Mucosa of rectum (tissue), 2 donors: ENCODE results near the gene SLIT2.

ENCODE experiments used
- H3K27ac ChIP-seq, 2 donors: one replicate each; pipeline ENCODE4 v1.7.0; 2013; ENCODE audit warnings: inconsistent platforms in 2 of 2, low read depth in 2 of 2, low read length in 2 of 2
- H3K27me3 ChIP-seq, 2 donors: one replicate each; pipeline ENCODE4 v1.7.0; 2013; ENCODE audit warnings: low read length in 2 of 2; ENCODE audit not compliant: control insufficient read depth in 2 of 2, insufficient read depth in 2 of 2
- H3K36me3 ChIP-seq, 2 donors: one replicate each; pipeline ENCODE4 v1.7.0; 2013; ENCODE audit warnings: low read length in 2 of 2; ENCODE audit not compliant: control insufficient read depth in 2 of 2, insufficient read depth in 2 of 2
- H3K4me1 ChIP-seq, 2 donors: one replicate each; pipeline ENCODE4 v1.7.0; 2013; ENCODE audit warnings: low read length in 2 of 2, mild to moderate bottlenecking in 1 of 2; ENCODE audit not compliant: control insufficient read depth in 2 of 2, insufficient read depth in 2 of 2
- H3K4me3 ChIP-seq, 2 donors: one replicate each; pipeline ENCODE4 v1.7.0; 2013; ENCODE audit warnings: low read length in 2 of 2
- H3K9ac ChIP-seq, 2 donors: one replicate each; pipeline ENCODE4 v1.7.0; 2013; ENCODE audit warnings: low read length in 2 of 2, low read depth in 1 of 2, mild to moderate bottlenecking in 1 of 2
- H3K9me3 ChIP-seq, 2 donors: one replicate each; pipeline ENCODE4 v1.7.0; 2013; ENCODE audit warnings: low read length in 2 of 2; ENCODE audit not compliant: control insufficient read depth in 2 of 2
- donor health status: healthy.
- donor health status: Normal muscosa, but diverticular disease.

The SLIT2 gene

GRCh38 chr4:20252656-20253282 is 1.1 kb downstream of the SLIT2 start:
- Histone ChIP-seq H3K27me3 (peaks cover 23 to 24% of the 10 kb centered on the region in 2 donors), H3K4me1 (peaks cover 6 to 9% of the 10 kb centered on the region in 2 donors), H3K9me3 (no peaks in the 10 kb centered on the region), H3K4me3 (peak overlapping the region; percentile 61 to 76), H3K27ac (no peak overlapping the region), H3K9ac (peak overlapping the region in 1 of 2 donors; percentile 12), H3K36me3 (no peaks in the 10 kb centered on the region)

DNA sequence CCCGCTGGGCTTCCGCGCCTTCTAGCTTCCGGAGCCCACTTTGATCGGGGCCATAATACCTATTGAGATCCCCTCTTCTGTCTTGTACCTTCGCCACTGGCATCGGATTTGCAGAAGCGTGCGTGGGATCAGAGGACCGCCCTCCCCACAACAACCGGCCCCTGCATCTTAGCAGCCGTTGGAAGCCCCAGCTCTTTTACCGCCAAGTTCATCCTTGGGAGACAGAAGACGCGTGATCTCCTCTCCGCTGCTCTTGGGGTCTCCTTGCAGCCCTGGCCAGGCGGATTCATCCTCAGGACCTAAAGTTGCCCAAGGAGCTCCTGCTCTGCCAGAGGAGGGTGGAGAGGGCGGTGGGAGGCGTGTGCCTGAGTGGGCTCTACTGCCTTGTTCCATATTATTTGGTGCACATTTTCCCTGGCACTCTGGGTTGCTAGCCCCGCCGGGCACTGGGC is 1.6 kb downstream of the SLIT2 start:
- Histone ChIP-seq H3K9me3 (no peaks in the 10 kb centered on the region), H3K27me3 (peaks cover 23 to 24% of the 10 kb centered on the region in 2 donors), H3K4me3 (peak overlapping the region; percentile 61 to 76), H3K9ac (peak overlapping the region in 1 of 2 donors; percentile 12), H3K27ac (no peak overlapping the region), H3K4me1 (peaks cover 6 to 9% of the 10 kb centered on the region in 2 donors), H3K36me3 (no peaks in the 10 kb centered on the region)

GRCh38 chr4:20253735-20254409 is 2.2 kb downstream of the SLIT2 start:
- Histone ChIP-seq H3K4me3 (peak overlapping the region; percentile 49 to 76), H3K27ac (no peak overlapping the region), H3K27me3 (peaks cover 23 to 24% of the 10 kb centered on the region in 2 donors), H3K9me3 (no peaks in the 10 kb centered on the region), H3K9ac (no peak overlapping the region), H3K4me1 (peaks cover 6 to 9% of the 10 kb centered on the region in 2 donors), H3K36me3 (no peaks in the 10 kb centered on the region)

GRCh38 chr4:20254511-20255250 is 3.0 kb downstream of the SLIT2 start:
- Histone ChIP-seq H3K9me3 (no peaks in the 10 kb centered on the region), H3K27me3 (peaks cover 23 to 24% of the 10 kb centered on the region in 2 donors), H3K4me1 (peaks cover 6 to 9% of the 10 kb centered on the region in 2 donors), H3K27ac (no peak overlapping the region), H3K9ac (no peak overlapping the region), H3K36me3 (no peaks in the 10 kb centered on the region), H3K4me3 (peak overlapping the region; percentile 49 to 76)

- peak overlapping the region in 1 of 2 donors; percentile 48 for H3K4me3 ChIP-seq
- peaks cover 23 to 24% of the 10 kb centered on the region in 2 donors for H3K27me3 ChIP-seq
- H3K4me1 ChIP-seq, result peaks cover 6 to 9% of the 10 kb centered on the region in 2 donors
- no peaks in the 10 kb centered on the region for H3K9me3 ChIP-seq
- no peak overlapping the region for H3K27ac ChIP-seq
- H3K36me3 ChIP-seq, result no peaks in the 10 kb centered on the region
- H3K9ac ChIP-seq, result no peak overlapping the region
Observed at GRCh38 chr4:20255251-20255586, 3.5 kb downstream of the SLIT2 start.

- Histone ChIP-seq H3K9ac (no peak overlapping the region), H3K36me3 (no peaks in the 10 kb centered on the region), H3K27ac (no peak overlapping the region), H3K27me3 (peaks cover 23 to 24% of the 10 kb centered on the region in 2 donors), H3K4me3 (no peak overlapping the region), H3K4me1 (peaks cover 6 to 9% of the 10 kb centered on the region in 2 donors), H3K9me3 (no peaks in the 10 kb centered on the region)
Observed at GRCh38 chr4:20255823-20256222, 4.1 kb downstream of the SLIT2 start.

GRCh38 chr4:20256381-20256881 is 4.7 kb downstream of the SLIT2 start:
- Histone ChIP-seq H3K9ac (no peak overlapping the region), H3K4me1 (peaks cover 6 to 9% of the 10 kb centered on the region in 2 donors), H3K4me3 (no peak overlapping the region), H3K36me3 (no peaks in the 10 kb centered on the region), H3K27me3 (peaks cover 23 to 24% of the 10 kb centered on the region in 2 donors), H3K9me3 (no peaks in the 10 kb centered on the region), H3K27ac (no peak overlapping the region)

- Histone ChIP-seq H3K4me1 (no peaks in the 10 kb centered on the region), H3K9ac (no peak overlapping the region), H3K9me3 (no peaks in the 10 kb centered on the region), H3K4me3 (no peak overlapping the region), H3K27me3 (peaks cover 3 to 6% of the 10 kb centered on the region in 2 donors), H3K27ac (no peak overlapping the region), H3K36me3 (no peaks in the 10 kb centered on the region)
Observed at GRCh38 chr4:20259707-20260106, 8.0 kb downstream of the SLIT2 start.

- Histone ChIP-seq H3K36me3 (no peaks in the 10 kb centered on the region), H3K9me3 (no peaks in the 10 kb centered on the region), H3K27me3 (peaks cover 0 to 3% of the 10 kb centered on the region in 2 donors), H3K4me1 (no peaks in the 10 kb centered on the region), H3K4me3 (no peak overlapping the region), H3K9ac (no peak overlapping the region), H3K27ac (no peak overlapping the region)
Observed at GRCh38 chr4:20260821-20261220, 9.1 kb downstream of the SLIT2 start.

DNA sequence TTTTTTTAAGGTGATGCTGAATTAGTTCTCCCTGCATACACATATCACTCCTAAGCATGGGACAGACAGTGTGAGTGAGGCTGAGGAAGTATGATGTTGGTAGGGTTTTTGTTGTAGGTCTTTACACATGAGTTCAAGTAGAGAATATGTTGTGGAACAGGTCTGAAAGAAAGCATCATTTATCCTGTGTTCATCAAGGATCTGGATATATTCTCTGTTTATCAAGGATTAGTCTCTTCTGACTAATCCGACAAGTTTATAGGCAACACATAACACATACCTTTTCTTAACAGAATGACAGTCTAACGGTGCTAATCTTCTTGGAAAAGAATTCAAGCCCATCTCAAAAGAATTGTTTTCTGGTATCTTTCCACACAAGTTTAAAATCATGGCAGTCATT is 10.5 kb downstream of the SLIT2 start:
- Histone ChIP-seq H3K4me1 (no peaks in the 10 kb centered on the region), H3K9ac (no peak overlapping the region), H3K27me3 (no peaks in the 10 kb centered on the region), H3K27ac (no peak overlapping the region), H3K36me3 (no peaks in the 10 kb centered on the region), H3K9me3 (no peaks in the 10 kb centered on the region), H3K4me3 (no peak overlapping the region)
